A549 (cell line): ENCODE results near the gene AKR7A2. TPM values are rescaled to one million over a fixed set of nuclear protein-coding genes. Genes with fewer than 3 reads are reported as not detected.

Source experiments
- ATAC-seq, 2 experiments: fragments of 200-7000 bp in 1 of 2; fragments of >200 bp in 1 of 2; cut with Nextera tagmentation in 1 of 2; cut with Tn5 transposase in 1 of 2; 3 replicates each; pipeline versions ENCODE4 v1.8.0 to v1.9.1; 2018 to 2020; ENCODE audit warnings: mild to moderate bottlenecking in 1 of 2, moderate library complexity in 1 of 2
- CTCF ChIA-PET: fragments of 300-600 bp; sonication (Branson Sonifier 250); formaldehyde crosslinking; extraction: SDS; loops from one replicate; lab custom pipeline; 2021; ENCODE audit warnings: antibody characterized with exemption, inconsistent platforms; lab: Yijun Ruan, JAX
- POLR2A ChIA-PET: fragments of 350-600 bp; formaldehyde crosslinking; extraction: SDS; loops from one replicate; lab custom pipeline; 2021; ENCODE audit warnings: antibody characterized with exemption, inconsistent platforms; lab: Yijun Ruan, JAX
- DNase-seq, 2 experiments: peaks; one replicate each; pipeline versions ENCODE4 v3.0.0 to v3.0.0-alpha.2; 2011 to 2016; ENCODE audit warnings: low read depth in 1 of 2, low spot score in 1 of 2
- FAIRE-seq: peaks from 2 replicates; lab custom pipeline; 2011; peaks lifted over from hg19 to GRCh38; lab: Jason Lieb, UNC
- H3K27ac ChIP-seq, 2 experiments: fragments of >200 bp; sonication (Bioruptor Twin); formaldehyde crosslinking; 3 replicates each; pipeline ENCODE4 v1.5.1; 2016 to 2017
- H3K4me1 ChIP-seq: fragments of >200 bp; sonication (Bioruptor Twin); formaldehyde crosslinking; 3 replicates; pipeline ENCODE4 v1.6.1; 2016
- H3K4me2 ChIP-seq: fragments of >200 bp; sonication (Bioruptor Twin); formaldehyde crosslinking; 3 replicates; pipeline ENCODE4 v1.6.1; 2016
- H3K4me3 ChIP-seq: fragments of >200 bp; sonication (Bioruptor Twin); formaldehyde crosslinking; 3 replicates; pipeline ENCODE4 v1.5.1; 2016
- H3K9me3 ChIP-seq: fragments of >200 bp; sonication (Bioruptor Twin); formaldehyde crosslinking; 3 replicates; pipeline ENCODE4 v1.6.1; 2016
- BHLHE40 ChIP-seq: IDR thresholded peaks from 2 replicates; pipeline ENCODE4 v1.6.1; 2012; ENCODE audit warnings: low read depth, low read length, inconsistent platforms
- CBX2 ChIP-seq: fragments of 200-600 bp; sonication (generic); IDR thresholded peaks from 2 replicates; pipeline ENCODE4 v1.6.1; 2016; ENCODE audit warnings: low read depth, mild to moderate bottlenecking, borderline replicate concordance
- CEBPB ChIP-seq, 2 experiments: fragments of >200 bp in 1 of 2; sonication (Bioruptor Twin) in 1 of 2; formaldehyde crosslinking in 1 of 2; IDR thresholded peaks; 2 replicates each; pipeline ENCODE4 v1.6.1; 2012 to 2016
- EHF ChIP-seq: fragments of 250-450 bp; sonication (Bioruptor Pico); IDR thresholded peaks from 2 replicates; pipeline ENCODE4 v1.5.0; 2020; ENCODE audit warnings: mild to moderate bottlenecking
- EP300 ChIP-seq, 2 experiments: fragments of >200 bp; sonication (Bioruptor Twin); formaldehyde crosslinking; IDR thresholded peaks; 2 replicates in 1 of 2; 3 replicates in 1 of 2; pipeline ENCODE4 v1.6.1; 2016 to 2017
- HDAC2 ChIP-seq: fragments of 200-600 bp; sonication (generic); IDR thresholded peaks from 2 replicates; pipeline ENCODE4 v1.6.1; 2016
- HOXA7 ChIP-seq: fragments of 250-450 bp; sonication (Bioruptor Pico); IDR thresholded peaks from 2 replicates; pipeline ENCODE4 v1.5.0; 2020; ENCODE audit warnings: mild to moderate bottlenecking, moderate library complexity
- HOXB13 ChIP-seq: fragments of 250-450 bp; sonication (Bioruptor Pico); IDR thresholded peaks from 2 replicates; pipeline ENCODE4 v1.5.0; 2020; ENCODE audit warnings: low read depth, mild to moderate bottlenecking, moderate library complexity
- HOXB5 ChIP-seq: fragments of 250-450 bp; sonication (Bioruptor Pico); IDR thresholded peaks from 2 replicates; pipeline ENCODE4 v1.5.0; 2020; ENCODE audit warnings: mild to moderate bottlenecking, moderate library complexity
- KDM1A ChIP-seq: fragments of 200-600 bp; sonication (generic); IDR thresholded peaks from 2 replicates; pipeline ENCODE4 v1.6.1; 2016; ENCODE audit warnings: low read depth, mild to moderate bottlenecking
- KDM5A ChIP-seq: fragments of 200-600 bp; sonication (generic); IDR thresholded peaks from 2 replicates; pipeline ENCODE4 v1.6.1; 2016; ENCODE audit warnings: antibody characterized with exemption, mild to moderate bottlenecking
- MAZ ChIP-seq: fragments of 150-350 bp; IDR thresholded peaks from 2 replicates; pipeline ENCODE4 v1.6.1; 2014; ENCODE audit warnings: antibody characterized with exemption, low read depth, low read length, borderline replicate concordance
- NPAS2 ChIP-seq: fragments of 250-450 bp; sonication (Bioruptor Pico); IDR thresholded peaks from 2 replicates; pipeline ENCODE4 v1.8.0; 2022; ENCODE audit warnings: mild to moderate bottlenecking, moderate library complexity, borderline replicate concordance
- NR3C1 ChIP-seq: fragments of >200 bp; sonication (Bioruptor Twin); formaldehyde crosslinking; IDR thresholded peaks from 3 replicates; pipeline ENCODE4 v1.6.1; 2017
- POLR2A ChIP-seq: IDR thresholded peaks from 2 replicates; pipeline ENCODE4 v1.6.1; 2012; ENCODE audit warnings: mild to moderate bottlenecking, low read length
- RAD21 ChIP-seq, 2 experiments: fragments of >200 bp in 1 of 2; sonication (Bioruptor Twin) in 1 of 2; formaldehyde crosslinking in 1 of 2; IDR thresholded peaks in 1 of 2; conservative IDR thresholded peaks in 1 of 2; 2 replicates in 1 of 2; 3 replicates in 1 of 2; pipeline ENCODE4 v1.6.1; 2012 to 2018; ENCODE audit warnings: inconsistent platforms in 1 of 2
- TFCP2L1 ChIP-seq: fragments of 250-450 bp; sonication (Bioruptor Pico); IDR thresholded peaks from 2 replicates; pipeline ENCODE4 v1.5.0; 2021; ENCODE audit warnings: mild to moderate bottlenecking
- ZC3H11A ChIP-seq: fragments of 450-650 bp; IDR thresholded peaks from 2 replicates; pipeline ENCODE4 v1.6.1; 2014; ENCODE audit warnings: antibody characterized with exemption, mild to moderate bottlenecking
- ZFP36 ChIP-seq: fragments of 450-650 bp; IDR thresholded peaks from 2 replicates; pipeline ENCODE4 v1.6.1; 2014; ENCODE audit warnings: borderline replicate concordance; ENCODE audit not compliant: partially characterized antibody
- ZNF302 ChIP-seq: fragments of 250-450 bp; sonication (Bioruptor Pico); IDR thresholded peaks from 2 replicates; pipeline ENCODE4 v1.9.0; 2021; ENCODE audit warnings: inconsistent platforms, mild to moderate bottlenecking, moderate library complexity
- ZSCAN20 ChIP-seq: fragments of 250-450 bp; sonication (Bioruptor Pico); IDR thresholded peaks from 2 replicates; pipeline ENCODE4 v1.8.0; 2022; ENCODE audit warnings: mild to moderate bottlenecking, moderate library complexity
- WGBS: methylation state at CpG from one replicate; pipeline ENCODE4 v1.1.6; 2017; ENCODE audit errors: missing lambda C conversion rate; 5-methylcytosine and 5-hydroxymethylcytosine counted together
- polyA plus RNA-seq, 4 experiments: library from polyadenylated mRNA; depleted of rRNA in 3 of 4; stranded (reverse); fragments of >200 nt; fragmentation: RNase III in 1 of 4; extraction: RNeasy Plus Mini Kit Qiagen cat#74134 plus additional on column Dnase treatment in 1 of 4; gene quantifications; 2 replicates in 3 of 4; 3 replicates in 1 of 4; pipeline ENCODE4 v1.2.3, GENCODE V29; 2011 to 2017
- TF ChIP-seq, protein P1 (sequence below): fragments of >200 bp; sonication (Bioruptor Twin); formaldehyde crosslinking; IDR thresholded peaks from 3 replicates; pipeline ENCODE4 v1.6.1; 2016
- TF ChIP-seq, protein P2 (sequence below): IDR thresholded peaks from 2 replicates; pipeline ENCODE4 v1.6.1; 2012
- TF ChIP-seq, protein P3 (sequence below): fragments of 200-600 bp; sonication (generic); IDR thresholded peaks from 2 replicates; pipeline ENCODE4 v1.6.1; 2016; ENCODE audit warnings: antibody characterized with exemption, mild to moderate bottlenecking, moderate library complexity
- TF ChIP-seq, protein P4 (sequence below): fragments of 250-450 bp; sonication (Bioruptor Pico); IDR thresholded peaks from 2 replicates; pipeline ENCODE4 v1.5.0; 2021; ENCODE audit warnings: mild to moderate bottlenecking, moderate library complexity, borderline replicate concordance
- TF ChIP-seq, protein P5 (sequence below): IDR thresholded peaks from 2 replicates; pipeline ENCODE4 v1.6.1; 2012

Gene AKR7A2
- polyA plus RNA-seq, 2 of the 4 experiments (the other 2 are of a cell fraction) = 22.2 to 31.4 TPM

DNA sequence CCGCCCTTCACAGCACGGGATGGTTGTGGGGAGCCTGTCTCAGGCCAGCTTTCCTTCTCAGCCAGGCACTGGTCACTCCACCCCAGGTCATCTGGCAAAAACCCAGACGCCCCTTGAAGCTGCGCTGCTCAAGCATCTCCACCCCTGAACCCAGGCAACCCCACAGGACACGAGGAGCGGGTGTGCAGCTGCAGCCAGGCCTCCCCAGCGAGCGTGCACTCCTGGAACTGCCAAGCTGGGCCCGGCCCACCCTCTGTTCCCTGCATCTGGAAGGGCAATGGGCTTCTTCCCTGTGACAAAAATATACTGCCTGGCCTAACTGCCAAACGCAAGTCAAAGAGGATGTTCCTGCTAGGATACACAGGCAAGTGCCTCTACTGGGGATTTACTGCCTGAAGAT lies 39.9 kb upstream of the AKR7A2 start:
- no peak for DNase-seq
- TF ChIP-seq, protein P1, sequence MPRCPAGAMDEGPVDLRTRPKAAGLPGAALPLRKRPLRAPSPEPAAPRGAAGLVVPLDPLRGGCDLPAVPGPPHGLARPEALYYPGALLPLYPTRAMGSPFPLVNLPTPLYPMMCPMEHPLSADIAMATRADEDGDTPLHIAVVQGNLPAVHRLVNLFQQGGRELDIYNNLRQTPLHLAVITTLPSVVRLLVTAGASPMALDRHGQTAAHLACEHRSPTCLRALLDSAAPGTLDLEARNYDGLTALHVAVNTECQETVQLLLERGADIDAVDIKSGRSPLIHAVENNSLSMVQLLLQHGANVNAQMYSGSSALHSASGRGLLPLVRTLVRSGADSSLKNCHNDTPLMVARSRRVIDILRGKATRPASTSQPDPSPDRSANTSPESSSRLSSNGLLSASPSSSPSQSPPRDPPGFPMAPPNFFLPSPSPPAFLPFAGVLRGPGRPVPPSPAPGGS = no peak
- TF ChIP-seq HOXB5 (CRISPR knock-in tag) = no peak
- no peak for TF ChIP-seq ZFP36
- TF ChIP-seq KDM5A = no peak
- no peak for TF ChIP-seq ZNF302 (CRISPR knock-in tag)
- TF ChIP-seq, protein P2, sequence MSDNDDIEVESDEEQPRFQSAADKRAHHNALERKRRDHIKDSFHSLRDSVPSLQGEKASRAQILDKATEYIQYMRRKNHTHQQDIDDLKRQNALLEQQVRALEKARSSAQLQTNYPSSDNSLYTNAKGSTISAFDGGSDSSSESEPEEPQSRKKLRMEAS = no peak
- no peak for TF ChIP-seq EP300 (IDR thresholded peaks at IDR 0.05)
- TF ChIP-seq EHF (CRISPR knock-in tag) = no peak
- TF ChIP-seq RAD21 (conservative IDR thresholded peaks at IDR 0.05 in 1 of 2, IDR thresholded peaks at IDR 0.05 in 1 of 2) = no peak
- no peak for TF ChIP-seq HOXB13 (CRISPR knock-in tag)
- TF ChIP-seq NPAS2 (CRISPR knock-in tag) = no peak
- TF ChIP-seq TFCP2L1 (CRISPR knock-in tag) = no peak
- TF ChIP-seq HDAC2 = no peak
- TF ChIP-seq KDM1A = no peak
- no peak for TF ChIP-seq MAZ
- FAIRE-seq = no peak
- H3K4me1 ChIP-seq = no peaks in the 10 kb centered on the region
- no peak overlapping the region for H3K4me3 ChIP-seq
- no peak for ATAC-seq
- no peak overlapping the region for H3K27ac ChIP-seq
- no peaks in the 10 kb centered on the region for H3K9me3 ChIP-seq
- 94% methylated on average over 4 of the region's 10 CpGs for WGBS
- no peak overlapping the region for H3K4me2 ChIP-seq
- POLR2A ChIA-PET = no interaction called here
- CTCF ChIA-PET = interaction anchor here (1.0 kb wide), 1 partner anchor 10 kb away, joined by 4 read pairs; no protein-coding TSS in a partner anchor

DNA sequence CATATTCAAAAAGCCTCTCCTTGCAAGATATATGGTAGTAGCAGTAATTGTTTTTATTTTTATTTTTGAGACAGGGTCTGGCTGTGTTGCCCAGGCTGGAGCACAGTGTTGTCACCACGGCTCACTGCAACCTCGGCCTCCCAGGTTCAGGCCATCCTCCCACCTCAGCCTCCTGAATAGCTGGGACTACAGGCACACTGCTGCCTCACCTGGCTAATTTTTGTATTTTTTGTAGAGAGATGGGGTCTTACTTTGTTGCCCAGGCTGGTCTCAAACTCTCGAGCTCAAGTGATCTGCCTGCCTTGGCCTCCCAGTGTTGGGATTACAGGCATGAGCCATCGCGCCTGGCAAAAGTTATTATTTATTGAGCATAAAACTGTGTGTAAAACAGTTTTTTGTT lies 38.6 kb upstream of the AKR7A2 start:
- H3K27ac ChIP-seq = no peak overlapping the region
- 96% methylated on average over 5 of the region's 5 CpGs for WGBS
- no peak for ATAC-seq
- no peak for TF ChIP-seq EP300 (IDR thresholded peaks at IDR 0.05)
- TF ChIP-seq RAD21 (conservative IDR thresholded peaks at IDR 0.05 in 1 of 2, IDR thresholded peaks at IDR 0.05 in 1 of 2) = no peak
- TF ChIP-seq CEBPB (IDR thresholded peaks at IDR 0.05) = no peak
- TF ChIP-seq, all 56 proteins: peak for 0
- POLR2A ChIA-PET = no interaction called here
- DNase-seq (no peak), FAIRE-seq (no peak)
- Histone ChIP-seq H3K9me3 (no peaks in the 10 kb centered on the region), H3K4me1 (no peaks in the 10 kb centered on the region), H3K4me3 (no peak overlapping the region), H3K4me2 (no peak overlapping the region)
- CTCF ChIA-PET = interaction anchor here (0.6 to 1.3 kb wide), 3 partner anchors 18 to 1244 kb away, joined by 3 read pairs; no protein-coding TSS in a partner anchor

DNA sequence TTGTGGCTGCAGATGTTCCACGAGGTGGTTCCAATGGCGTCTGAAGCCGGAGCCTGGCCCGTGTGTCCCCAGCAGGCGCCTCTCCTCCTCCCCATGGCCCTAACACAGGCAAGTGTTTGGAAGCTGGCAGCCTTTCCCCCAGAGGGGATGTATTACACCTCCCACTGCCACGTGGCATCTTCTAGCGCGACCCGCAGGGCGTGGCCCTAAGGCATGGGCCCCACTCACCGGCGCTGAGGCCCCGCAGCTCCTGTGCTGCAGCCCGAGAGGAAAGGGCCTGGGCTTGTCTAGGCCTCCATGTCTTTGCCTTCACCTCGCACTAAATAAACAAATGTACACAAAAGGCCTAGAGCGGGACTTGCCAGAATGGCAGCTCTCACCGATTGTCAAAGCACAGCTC lies 38.1 kb upstream of the AKR7A2 start:
- Histone ChIP-seq H3K9me3 (no peaks in the 10 kb centered on the region), H3K4me3 (no peak overlapping the region), H3K27ac (no peak overlapping the region), H3K4me2 (no peak overlapping the region), H3K4me1 (no peaks in the 10 kb centered on the region)
- FAIRE-seq = no peak
- no peak for ATAC-seq
- DNase-seq = no peak
- ChIA-PET POLR2A (no interaction called here), CTCF (interaction anchor here (1.3 to 1.7 kb wide), 4 partner anchors 9 to 304 kb away, joined by 3 to 6 read pairs (median 4); no protein-coding TSS in a partner anchor)
- WGBS = 93% methylated on average over 10 of the region's 17 CpGs
- no peak for TF ChIP-seq POLR2A
- TF ChIP-seq, protein P3, sequence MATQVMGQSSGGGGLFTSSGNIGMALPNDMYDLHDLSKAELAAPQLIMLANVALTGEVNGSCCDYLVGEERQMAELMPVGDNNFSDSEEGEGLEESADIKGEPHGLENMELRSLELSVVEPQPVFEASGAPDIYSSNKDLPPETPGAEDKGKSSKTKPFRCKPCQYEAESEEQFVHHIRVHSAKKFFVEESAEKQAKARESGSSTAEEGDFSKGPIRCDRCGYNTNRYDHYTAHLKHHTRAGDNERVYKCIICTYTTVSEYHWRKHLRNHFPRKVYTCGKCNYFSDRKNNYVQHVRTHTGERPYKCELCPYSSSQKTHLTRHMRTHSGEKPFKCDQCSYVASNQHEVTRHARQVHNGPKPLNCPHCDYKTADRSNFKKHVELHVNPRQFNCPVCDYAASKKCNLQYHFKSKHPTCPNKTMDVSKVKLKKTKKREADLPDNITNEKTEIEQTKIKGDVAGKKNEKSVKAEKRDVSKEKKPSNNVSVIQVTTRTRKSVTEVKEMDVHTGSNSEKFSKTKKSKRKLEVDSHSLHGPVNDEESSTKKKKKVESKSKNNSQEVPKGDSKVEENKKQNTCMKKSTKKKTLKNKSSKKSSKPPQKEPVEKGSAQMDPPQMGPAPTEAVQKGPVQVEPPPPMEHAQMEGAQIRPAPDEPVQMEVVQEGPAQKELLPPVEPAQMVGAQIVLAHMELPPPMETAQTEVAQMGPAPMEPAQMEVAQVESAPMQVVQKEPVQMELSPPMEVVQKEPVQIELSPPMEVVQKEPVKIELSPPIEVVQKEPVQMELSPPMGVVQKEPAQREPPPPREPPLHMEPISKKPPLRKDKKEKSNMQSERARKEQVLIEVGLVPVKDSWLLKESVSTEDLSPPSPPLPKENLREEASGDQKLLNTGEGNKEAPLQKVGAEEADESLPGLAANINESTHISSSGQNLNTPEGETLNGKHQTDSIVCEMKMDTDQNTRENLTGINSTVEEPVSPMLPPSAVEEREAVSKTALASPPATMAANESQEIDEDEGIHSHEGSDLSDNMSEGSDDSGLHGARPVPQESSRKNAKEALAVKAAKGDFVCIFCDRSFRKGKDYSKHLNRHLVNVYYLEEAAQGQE = no peak
- TF ChIP-seq BHLHE40 = no peak
- no peak for TF ChIP-seq ZSCAN20
- no peak for TF ChIP-seq CBX2
- TF ChIP-seq NR3C1 = no peak
- TF ChIP-seq, protein P4, sequence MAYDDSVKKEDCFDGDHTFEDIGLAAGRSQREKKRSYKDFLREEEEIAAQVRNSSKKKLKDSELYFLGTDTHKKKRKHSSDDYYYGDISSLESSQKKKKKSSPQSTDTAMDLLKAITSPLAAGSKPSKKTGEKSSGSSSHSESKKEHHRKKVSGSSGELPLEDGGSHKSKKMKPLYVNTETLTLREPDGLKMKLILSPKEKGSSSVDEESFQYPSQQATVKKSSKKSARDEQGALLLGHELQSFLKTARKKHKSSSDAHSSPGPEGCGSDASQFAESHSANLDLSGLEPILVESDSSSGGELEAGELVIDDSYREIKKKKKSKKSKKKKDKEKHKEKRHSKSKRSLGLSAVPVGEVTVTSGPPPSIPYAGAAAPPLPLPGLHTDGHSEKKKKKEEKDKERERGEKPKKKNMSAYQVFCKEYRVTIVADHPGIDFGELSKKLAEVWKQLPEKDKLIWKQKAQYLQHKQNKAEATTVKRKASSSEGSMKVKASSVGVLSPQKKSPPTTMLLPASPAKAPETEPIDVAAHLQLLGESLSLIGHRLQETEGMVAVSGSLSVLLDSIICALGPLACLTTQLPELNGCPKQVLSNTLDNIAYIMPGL (CRISPR knock-in tag) = no peak
- TF ChIP-seq, protein P5, sequence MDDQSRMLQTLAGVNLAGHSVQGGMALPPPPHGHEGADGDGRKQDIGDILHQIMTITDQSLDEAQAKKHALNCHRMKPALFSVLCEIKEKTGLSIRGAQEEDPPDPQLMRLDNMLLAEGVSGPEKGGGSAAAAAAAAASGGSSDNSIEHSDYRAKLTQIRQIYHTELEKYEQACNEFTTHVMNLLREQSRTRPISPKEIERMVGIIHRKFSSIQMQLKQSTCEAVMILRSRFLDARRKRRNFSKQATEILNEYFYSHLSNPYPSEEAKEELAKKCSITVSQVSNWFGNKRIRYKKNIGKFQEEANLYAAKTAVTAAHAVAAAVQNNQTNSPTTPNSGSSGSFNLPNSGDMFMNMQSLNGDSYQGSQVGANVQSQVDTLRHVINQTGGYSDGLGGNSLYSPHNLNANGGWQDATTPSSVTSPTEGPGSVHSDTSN = no peak
- no peak for TF ChIP-seq HOXB13 (CRISPR knock-in tag)
- TF ChIP-seq HOXA7 = no peak
- TF ChIP-seq ZFP36 = no peak
- no peak for TF ChIP-seq ZC3H11A
- TF ChIP-seq HOXB5 (CRISPR knock-in tag) = no peak
